Adrenal gland (tissue), 12 donors: Measurements from ENCODE around the gene CFTR. TPM values are rescaled to one million over a fixed set of nuclear protein-coding genes. Genes with fewer than 3 reads are reported as not detected.
A peak's percentile ranks its signal among the peaks of the same experiment; 100 is the strongest.
"Not testable (repeated sequence)": the region's sequence is repeated elsewhere in the genome, so short reads cannot be mapped to it uniquely, and the experiment has no call there.

Source experiments
- DNase-seq, 7 donors: peaks; one replicate each; pipeline ENCODE4 v3.0.0-alpha.2; 2019 to 2020
- H3K27ac ChIP-seq, 5 donors: fragments of 200-600 bp; sonication (generic) in 4 of 5; 1 replicate in 3 of 5; 2 replicates in 2 of 5; pipeline versions ENCODE4 v1.5.1 to v1.8.0; 2016 to 2020; ENCODE audit warnings: mild to moderate bottlenecking in 1 of 5
- H3K27me3 ChIP-seq: fragments of 200-600 bp; 2 replicates; pipeline ENCODE4 v1.8.0; 2021
- H3K36me3 ChIP-seq, 2 donors: fragments of 200-600 bp; replicated peaks in 1 of 2; 1 replicate in 1 of 2; 2 replicates in 1 of 2; pipeline versions ENCODE4 v1.5.1 to v1.8.0; 2018 to 2022
- H3K4me1 ChIP-seq, 2 donors: fragments of 200-600 bp; replicated peaks in 1 of 2; 1 replicate in 1 of 2; 2 replicates in 1 of 2; pipeline versions ENCODE4 v1.5.1 to v1.8.0; 2018 to 2021
- H3K4me3 ChIP-seq, 4 donors: fragments of 200-600 bp; sonication (generic) in 3 of 4; one replicate each; pipeline ENCODE4 v1.5.1; 2016 to 2018
- H3K9me3 ChIP-seq, 3 donors: fragments of 200-600 bp; sonication (generic) in 1 of 3; replicated peaks in 1 of 3; 1 replicate in 2 of 3; 2 replicates in 1 of 3; pipeline versions ENCODE4 v1.5.1 to v1.8.0; 2016 to 2021
- POLR2A ChIP-seq, 2 donors: fragments of 450-650 bp; IDR thresholded peaks; one replicate each; pipeline ENCODE4 v1.6.1; 2017; ENCODE audit warnings: antibody characterized with exemption in 2 of 2, mild to moderate bottlenecking in 2 of 2, moderate library complexity in 1 of 2
- WGBS, 4 donors: extraction: QIAGEN DNeasy Blood & Tissue Kit in 2 of 4; methylation state at CpG; one replicate each; pipeline versions ENCODE4 v1.1.5 to v1.1.7; 2013 to 2017; 5-methylcytosine and 5-hydroxymethylcytosine counted together
- intact Hi-C, 2 donors: fragments of 100-400 bp; cut with DNase I; formaldehyde crosslinking; loops; one replicate each; pipeline versions ENCODE4 v1.14.1 to v1.15.0; 2022 to 2023
- polyA plus RNA-seq, 3 donors: library from polyadenylated mRNA; stranded (reverse); fragments of 200-250 nt in 2 of 3; fragments of 350-450 nt in 1 of 3; fragmentation: Illumina TruSeq in 1 of 3; extraction: RNeasy Lipid Tissue Mini Kit (QIAGEN cat#74804) in 1 of 3; gene quantifications; one replicate each; pipeline ENCODE4 v1.2.3, GENCODE V29; 2013 to 2014
- total RNA-seq, 9 donors: library from RNA; depleted of rRNA in 4 of 9; stranded (reverse); fragments of >200 nt in 4 of 9; fragments of 120-200 nt in 1 of 9; fragmentation: NEBNext Ultra II Directional in 1 of 9; extraction: Animal tissue kit (Norgen Biotek cat#: 25700) in 1 of 9; gene quantifications; one replicate each; pipeline versions ENCODE4 v1.1.0 to v1.2.4, GENCODE V29; 2013 to 2023
- TF ChIP-seq, protein P1 (sequence below), 6 experiments: fragments of 450-650 bp in 4 of 6; fragments of 200-600 bp in 2 of 6; sonication (generic) in 1 of 6; IDR thresholded peaks; 1 replicate in 5 of 6; 2 replicates in 1 of 6; pipeline versions ENCODE4 v1.5.1 to v1.8.0; 2016 to 2021; ENCODE audit warnings: antibody characterized with exemption in 6 of 6, mild to moderate bottlenecking in 2 of 6, moderate library complexity in 1 of 6
- donor health status: healthy with polysubstance abuse.
- donor health status: Bipolar disorder and iron deficiency.
- donor health status: DM: yes; HTN: yes; CAD: no.
- donor health status: DM: no; HTN: no; CAD: no.
- donor health status: DM: no; HTN: no; CAD: no.
- donor health status: DM: yes; HTN: yes; CAD: no.

Gene CFTR
- total and polyA plus RNA-seq, 12 donors: 0.07 to 0.22 (median 0.08) TPM; not detected in 9

DNA sequence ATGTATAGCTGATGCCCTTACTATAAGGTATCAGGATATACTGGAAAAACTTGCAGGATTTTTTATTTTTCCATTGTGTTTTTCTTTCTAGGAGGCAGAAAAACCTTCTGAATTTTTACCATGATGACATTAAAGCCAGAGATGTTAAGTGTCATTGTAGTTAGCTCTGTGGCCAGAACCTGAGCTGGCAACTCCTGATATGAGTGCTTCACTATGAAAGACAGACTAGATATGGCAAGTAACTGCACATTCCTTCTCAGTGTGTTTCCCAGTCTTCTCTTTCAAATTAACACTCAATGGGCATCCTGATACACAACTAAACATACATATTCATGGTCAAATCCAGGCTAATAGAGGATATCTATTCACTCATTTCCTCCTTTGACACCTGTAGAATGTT is 227.3 kb downstream of the CFTR start:
- H3K27me3 ChIP-seq: no peaks in the 10 kb centered on the region
- no peak for DNase-seq
- TF ChIP-seq, protein P1, sequence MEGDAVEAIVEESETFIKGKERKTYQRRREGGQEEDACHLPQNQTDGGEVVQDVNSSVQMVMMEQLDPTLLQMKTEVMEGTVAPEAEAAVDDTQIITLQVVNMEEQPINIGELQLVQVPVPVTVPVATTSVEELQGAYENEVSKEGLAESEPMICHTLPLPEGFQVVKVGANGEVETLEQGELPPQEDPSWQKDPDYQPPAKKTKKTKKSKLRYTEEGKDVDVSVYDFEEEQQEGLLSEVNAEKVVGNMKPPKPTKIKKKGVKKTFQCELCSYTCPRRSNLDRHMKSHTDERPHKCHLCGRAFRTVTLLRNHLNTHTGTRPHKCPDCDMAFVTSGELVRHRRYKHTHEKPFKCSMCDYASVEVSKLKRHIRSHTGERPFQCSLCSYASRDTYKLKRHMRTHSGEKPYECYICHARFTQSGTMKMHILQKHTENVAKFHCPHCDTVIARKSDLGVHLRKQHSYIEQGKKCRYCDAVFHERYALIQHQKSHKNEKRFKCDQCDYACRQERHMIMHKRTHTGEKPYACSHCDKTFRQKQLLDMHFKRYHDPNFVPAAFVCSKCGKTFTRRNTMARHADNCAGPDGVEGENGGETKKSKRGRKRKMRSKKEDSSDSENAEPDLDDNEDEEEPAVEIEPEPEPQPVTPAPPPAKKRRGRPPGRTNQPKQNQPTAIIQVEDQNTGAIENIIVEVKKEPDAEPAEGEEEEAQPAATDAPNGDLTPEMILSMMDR (IDR thresholded peaks at IDR 0.05): no peak
- no peak for TF ChIP-seq POLR2A (IDR thresholded peaks at IDR 0.05)
- no peaks in the 10 kb centered on the region for H3K4me1 ChIP-seq
- no peaks in the 10 kb centered on the region for H3K9me3 ChIP-seq
- no peak overlapping the region for H3K27ac ChIP-seq
- intact Hi-C loops: no loop called here
- no peak overlapping the region for H3K4me3 ChIP-seq
- H3K36me3 ChIP-seq: no peaks in the 10 kb centered on the region

- intact Hi-C loops, H3K27ac ChIP-seq, H3K36me3 ChIP-seq, H3K4me1 ChIP-seq, H3K27me3 ChIP-seq, H3K9me3 ChIP-seq, H3K4me3 ChIP-seq, DNase-seq: not testable (repeated sequence)
- 84 to 95% (median 91%) methylated on average over 4 of the region's 4 CpGs for WGBS, 4 donors
These were observed 228.3 kb downstream of the CFTR start for GRCh38 chr7:117708173-117708572.

GRCh38 chr7:117711556-117711955 is 231.7 kb downstream of the CFTR start:
- Histone ChIP-seq H3K27me3 (no peaks in the 10 kb centered on the region), H3K9me3 (no peaks in the 10 kb centered on the region), H3K36me3 (no peaks in the 10 kb centered on the region), H3K27ac (no peak overlapping the region), H3K4me1 (no peaks in the 10 kb centered on the region), H3K4me3 (no peak overlapping the region)
- intact Hi-C loops: loop anchor here in 1 of 2 donors (10.0 kb wide), 1 partner anchor 257 kb away; no protein-coding TSS in a partner anchor
- DNase-seq: no peak
- 69 to 89% (median 86%) methylated on average over 1 of the region's 1 CpG for WGBS, 4 donors
- TF ChIP-seq, protein P1 (IDR thresholded peaks at IDR 0.05): no peak
- no peak for TF ChIP-seq POLR2A (IDR thresholded peaks at IDR 0.05)

GRCh38 chr7:117715784-117716445 is 236.1 kb downstream of the CFTR start:
- WGBS, 4 donors: 53 to 66% (median 57%) methylated on average over 3 of the region's 3 CpGs
- TF ChIP-seq, protein P1 (IDR thresholded peaks at IDR 0.05): peak in 5 of 6 experiments; percentile 31 to 57 (median 39)
- no peak for TF ChIP-seq POLR2A (IDR thresholded peaks at IDR 0.05)
- no peak overlapping the region for H3K27ac ChIP-seq
- peak in 4 of 7 donors; percentile 22 to 45 (median 26) for DNase-seq
- intact Hi-C loops: loop anchor here in 1 of 2 donors (10.0 kb wide), 1 partner anchor 261 kb away; no protein-coding TSS in a partner anchor
- H3K9me3 ChIP-seq: no peaks in the 10 kb centered on the region
- H3K4me3 ChIP-seq: no peak overlapping the region
- no peaks in the 10 kb centered on the region for H3K4me1 ChIP-seq
- no peaks in the 10 kb centered on the region for H3K36me3 ChIP-seq
- no peaks in the 10 kb centered on the region for H3K27me3 ChIP-seq
